CD4-positive, alpha-beta T cell treated with Interleukin-15 for 1 hour (primary cell): ENCODE results near the gene CHRND.
A peak's percentile ranks its signal among the peaks of the same experiment; 100 is the strongest.

Experiments used
- DNase-seq: peaks from one replicate; pipeline ENCODE4 v3.0.0-alpha.2; 2020

Gene CHRND

DNA sequence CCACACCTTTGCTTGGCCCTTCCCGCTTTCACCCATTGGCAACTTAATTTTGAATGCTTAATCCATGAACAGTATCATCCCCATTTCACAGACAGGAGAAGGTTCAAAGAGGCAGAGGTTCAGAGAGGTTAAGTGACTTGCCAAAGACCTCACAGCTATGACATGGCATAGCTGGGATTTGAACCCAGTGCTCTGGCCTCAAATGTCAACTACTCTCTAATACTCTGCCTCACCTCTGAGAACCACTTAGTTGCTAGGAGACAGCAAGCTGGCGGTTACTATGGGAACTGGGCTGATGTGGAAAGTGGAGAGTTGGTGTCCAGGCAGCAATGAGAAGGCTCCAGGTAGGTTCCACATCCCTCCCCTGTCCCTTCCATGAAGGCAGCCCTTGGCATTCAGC lies 21.5 kb upstream of the CHRND start:
- DNase-seq: no peak

DNA sequence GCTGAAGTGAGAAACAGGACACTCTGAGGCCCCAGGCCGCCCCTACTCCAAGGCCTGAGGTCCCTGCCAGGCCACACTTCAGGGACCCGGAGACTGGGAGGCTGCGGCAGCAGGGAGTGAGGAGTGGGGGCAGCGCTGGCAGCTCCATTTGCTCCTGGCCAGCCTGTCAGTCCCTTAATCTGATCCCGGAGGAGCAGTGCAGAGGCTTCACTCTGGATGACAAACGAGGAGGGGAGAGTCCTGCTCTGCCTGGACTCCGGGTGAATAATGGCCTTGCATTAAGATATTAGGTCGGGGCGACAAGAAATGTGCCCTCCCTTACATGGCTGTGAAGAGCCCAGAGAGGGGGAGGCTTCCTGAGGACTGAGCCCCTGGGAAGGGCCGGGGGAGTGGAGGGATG lies 20.1 kb upstream of the CHRND start:
- DNase-seq: no peak

DNA sequence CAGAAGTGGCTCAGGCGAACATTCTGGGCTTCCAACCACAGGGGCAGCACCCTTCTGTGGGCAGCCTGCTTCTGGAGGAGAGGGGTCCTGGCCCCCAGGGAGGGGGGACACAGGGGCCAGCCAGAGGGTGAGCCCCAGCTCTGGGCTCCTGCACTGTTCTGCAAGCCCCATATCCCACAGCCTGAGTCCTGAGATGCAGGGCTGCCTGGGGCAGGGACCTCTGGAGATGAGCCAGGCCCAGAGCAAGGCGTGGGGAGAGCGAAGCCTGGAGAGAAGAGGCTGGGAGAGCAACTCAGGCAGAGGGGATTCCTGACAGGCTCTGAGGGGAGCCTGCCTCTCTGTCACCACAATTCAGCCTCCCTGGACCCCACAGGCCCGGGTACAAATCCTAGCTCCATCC lies 19.3 kb upstream of the CHRND start:
- DNase-seq: no peak

DNA sequence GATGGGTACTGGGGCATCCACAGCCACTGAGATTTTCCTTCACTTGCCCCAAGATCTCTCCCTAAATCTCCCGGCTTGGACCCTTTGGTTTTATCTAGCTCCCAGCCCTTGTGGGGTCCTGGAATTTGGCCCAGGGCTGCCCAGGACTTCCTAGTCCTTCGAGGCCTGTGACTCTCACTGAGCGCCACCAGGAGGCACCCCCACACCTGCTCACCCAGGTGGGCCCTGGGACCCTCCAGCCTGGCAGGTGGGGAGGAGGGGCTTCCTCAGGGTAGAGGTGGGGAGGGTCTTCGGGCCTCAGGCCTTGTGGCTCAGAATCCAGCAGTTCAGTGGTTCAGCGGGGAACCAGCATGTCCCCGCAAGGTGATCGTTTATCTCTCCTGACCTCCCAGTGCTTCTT lies 17.7 kb upstream of the CHRND start:
- DNase-seq: no peak

DNA sequence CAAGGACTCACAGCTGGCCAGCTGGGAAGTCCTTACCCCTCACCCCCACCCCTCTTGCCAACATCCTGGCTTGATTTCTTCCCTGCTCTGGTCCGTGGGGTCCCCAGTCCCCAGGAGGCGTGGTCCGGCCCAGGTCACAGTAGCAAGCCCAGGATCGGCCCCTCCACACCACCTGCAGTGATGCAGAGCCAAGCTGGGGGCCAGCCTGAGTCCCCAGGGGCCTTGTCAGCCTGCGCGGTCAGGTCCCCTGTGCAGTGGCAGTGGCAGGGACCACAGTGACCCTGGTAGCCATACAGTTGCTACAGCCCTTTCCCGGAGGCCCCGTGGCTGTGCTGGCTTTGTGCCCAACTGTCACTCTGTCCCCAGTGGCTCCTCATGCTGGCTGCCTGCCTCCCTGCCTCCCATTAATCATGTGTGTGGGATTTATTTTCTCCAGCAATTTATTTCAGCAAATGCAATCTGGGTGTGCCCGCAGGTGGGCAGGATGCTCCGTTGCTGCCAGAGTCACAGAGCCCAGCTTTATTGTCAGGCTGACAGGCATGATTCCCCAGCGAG lies 14.5 kb upstream of the CHRND start:
- DNase-seq: no peak

DNA sequence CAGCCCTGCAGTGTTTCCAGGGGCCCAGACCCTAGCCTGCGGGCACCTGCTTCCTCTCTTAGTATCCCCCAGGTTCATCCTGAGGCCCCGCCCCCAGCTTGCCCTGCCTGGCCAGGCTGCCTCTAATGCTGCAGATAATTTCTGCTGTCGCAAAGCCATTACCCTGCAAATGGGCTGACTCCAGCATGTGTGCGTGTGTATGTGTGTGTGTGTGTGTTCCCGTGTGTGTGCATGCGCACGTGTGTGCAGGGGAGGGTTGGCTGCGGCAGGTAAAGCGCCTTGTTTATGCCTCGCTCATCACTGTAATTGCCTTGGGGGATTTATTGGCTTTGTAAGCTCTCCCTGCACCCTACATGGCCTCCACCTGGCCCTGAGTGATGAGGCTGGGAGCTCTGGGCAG lies 13.4 kb upstream of the CHRND start:
- DNase-seq: no peak

DNA sequence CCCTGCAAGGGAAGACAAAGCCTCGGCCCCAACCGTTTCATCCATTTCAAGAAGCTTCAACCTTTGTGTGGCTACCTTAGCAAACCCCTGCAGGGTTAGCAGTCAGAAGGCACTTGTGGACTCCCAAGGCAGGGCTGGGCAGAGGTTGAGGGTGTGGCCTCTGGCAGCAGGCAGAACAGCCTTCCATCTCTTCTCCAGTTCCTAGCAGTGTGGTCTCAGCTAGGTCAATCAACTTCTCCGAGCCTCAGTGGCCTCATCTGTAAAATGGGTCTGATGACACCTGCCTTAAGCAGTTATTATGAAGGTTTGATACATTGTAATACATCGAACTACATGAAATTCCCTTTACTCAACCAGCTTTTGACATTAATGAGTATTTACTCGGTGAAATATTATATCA lies 12.6 kb upstream of the CHRND start:
- DNase-seq: no peak

DNA sequence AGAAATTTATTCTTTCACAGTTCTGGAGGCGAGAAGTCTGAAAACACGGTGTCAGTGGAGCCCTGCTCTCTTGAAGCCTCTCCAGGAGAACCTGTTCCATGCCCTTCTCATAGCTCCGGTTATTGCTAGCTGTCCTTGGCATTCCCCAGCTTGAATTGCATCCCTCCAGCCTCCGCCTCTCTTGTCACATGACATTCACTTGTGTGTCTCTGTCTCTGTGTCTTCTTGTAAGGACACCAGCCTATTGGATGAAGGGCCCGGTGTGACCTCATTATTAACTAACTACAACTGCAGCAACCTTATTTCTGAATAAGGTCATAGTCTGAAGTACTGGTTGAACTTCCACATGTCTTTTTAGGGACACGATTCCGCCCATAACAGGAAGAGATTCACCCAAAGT lies 10.3 kb upstream of the CHRND start:
- DNase-seq: no peak

DNA sequence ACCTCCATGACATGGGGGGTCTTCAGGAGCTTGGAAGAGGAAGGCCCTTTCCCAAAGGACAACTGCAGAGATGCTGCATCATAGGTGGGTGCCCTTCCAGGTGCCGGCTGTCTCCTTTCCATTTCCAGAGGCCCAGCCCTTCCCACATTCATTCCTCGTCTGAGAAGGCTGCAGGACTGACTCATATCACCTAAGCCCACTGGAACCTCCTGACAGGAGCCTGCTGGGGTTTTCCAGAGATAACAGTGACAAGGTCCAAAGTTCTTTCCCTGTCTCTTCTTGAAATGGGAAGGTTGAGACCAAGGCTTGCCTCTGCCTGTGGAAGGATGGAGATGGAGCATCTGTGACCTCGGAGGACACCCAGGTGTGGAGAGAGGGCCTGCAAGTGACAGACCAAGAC lies 9.4 kb upstream of the CHRND start:
- no peak for DNase-seq

DNA sequence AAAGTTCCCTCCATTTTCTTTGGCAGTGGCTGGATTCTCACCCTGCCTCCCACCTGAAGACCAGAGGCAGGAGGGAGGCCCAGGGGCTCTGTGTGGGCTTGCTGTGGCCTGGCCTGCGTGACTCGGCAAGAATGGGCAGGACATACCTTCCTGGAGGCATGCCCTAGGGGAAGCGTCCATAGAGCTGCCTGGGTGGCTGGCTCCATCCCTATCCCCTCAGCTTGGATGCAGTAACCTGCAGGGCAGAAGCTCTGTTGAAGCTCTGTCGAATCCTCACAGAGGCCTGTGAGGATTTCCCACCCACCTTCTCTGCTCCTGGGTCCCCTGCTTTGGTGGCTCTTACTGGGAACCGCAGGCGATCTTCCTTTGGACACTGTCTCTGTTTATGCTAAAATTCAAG lies 7.1 kb upstream of the CHRND start:
- no peak for DNase-seq

DNA sequence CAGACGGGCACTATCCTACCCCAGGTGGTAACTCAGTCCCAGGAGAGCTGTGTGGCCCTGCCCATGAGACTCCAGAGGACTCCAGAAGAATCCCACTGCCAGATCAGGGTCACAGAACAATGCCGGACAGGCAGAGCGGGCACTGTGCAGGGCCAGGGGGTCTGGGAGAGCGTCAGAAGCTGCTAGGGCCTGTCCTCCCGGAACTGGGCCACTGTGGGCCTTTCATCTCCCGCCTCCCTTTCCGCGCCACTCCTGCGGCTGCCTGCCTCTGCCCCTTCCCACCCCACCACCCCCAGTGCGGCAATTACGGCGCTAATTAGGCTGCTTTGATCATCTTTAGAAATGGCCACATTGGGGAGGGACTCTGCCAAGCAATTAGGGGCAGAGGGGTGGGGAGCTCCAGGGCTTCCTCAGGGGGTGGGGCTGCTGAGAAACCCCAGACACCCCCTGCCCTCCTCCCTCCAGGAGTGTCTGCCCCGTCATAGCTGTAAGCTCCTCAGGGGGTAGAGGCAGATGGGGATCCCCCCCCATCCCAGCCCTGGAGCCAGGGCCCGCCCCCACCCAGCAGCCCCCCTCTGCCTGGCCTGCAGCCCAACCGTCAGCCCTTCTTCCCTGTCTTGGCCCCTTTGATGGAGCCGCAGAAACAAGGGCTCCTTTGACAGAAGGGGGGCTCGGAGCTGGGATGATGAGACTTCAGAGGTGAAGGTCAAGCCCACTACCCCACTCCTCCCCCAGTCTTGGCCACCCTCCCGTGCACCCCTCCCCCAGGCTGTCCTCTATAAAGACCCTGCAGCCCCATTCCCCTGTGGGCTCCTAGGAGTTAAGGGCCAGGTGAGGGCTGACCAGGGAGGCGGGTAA lies 6.2 kb upstream of the CHRND start, which contains the start of gene PRSS56:
PRSS56 (plus strand) TSS at position 808 of the 858 bp plus-strand sequence. CDS start 211 bp downstream, outside the sequence.
- no peak for DNase-seq

DNA sequence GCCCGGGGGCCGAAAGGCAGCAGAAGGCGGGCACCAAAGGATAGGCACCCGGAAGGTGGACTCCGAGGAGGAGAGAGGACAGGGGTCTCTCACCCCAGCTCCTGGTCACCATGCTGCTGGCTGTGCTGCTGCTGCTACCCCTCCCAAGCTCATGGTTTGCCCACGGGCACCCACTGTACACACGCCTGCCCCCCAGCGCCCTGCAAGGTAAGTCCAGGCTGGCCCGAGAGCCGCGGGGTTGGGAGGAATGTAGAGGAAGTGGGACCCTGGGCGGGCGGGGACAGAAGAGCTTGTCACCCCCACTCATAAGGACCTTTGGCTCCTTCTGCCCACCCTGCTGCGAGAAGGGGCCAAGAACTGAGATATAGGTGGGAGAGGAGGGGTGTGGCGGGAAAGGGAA lies 5.5 kb upstream of the CHRND start:
- no peak for DNase-seq

DNA sequence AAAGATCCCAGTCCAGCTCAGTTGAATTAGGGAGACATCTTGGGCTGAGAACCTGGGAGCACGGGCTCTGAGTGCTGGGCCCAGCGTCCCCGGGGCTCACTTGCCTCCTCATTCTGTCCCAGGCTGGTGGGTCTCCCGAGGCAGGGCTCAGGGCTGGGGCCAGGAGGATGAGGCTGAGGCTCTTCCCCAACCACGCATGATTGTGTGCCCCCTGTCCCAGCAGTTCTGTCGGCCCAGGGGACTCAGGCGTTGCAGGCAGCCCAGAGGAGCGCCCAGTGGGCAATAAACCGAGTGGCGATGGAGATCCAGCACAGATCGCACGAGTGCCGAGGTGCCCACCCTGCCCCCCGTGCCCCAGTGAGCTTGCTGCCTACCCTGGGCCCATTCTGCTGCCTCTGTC lies 4.9 kb upstream of the CHRND start:
- DNase-seq: no peak

DNA sequence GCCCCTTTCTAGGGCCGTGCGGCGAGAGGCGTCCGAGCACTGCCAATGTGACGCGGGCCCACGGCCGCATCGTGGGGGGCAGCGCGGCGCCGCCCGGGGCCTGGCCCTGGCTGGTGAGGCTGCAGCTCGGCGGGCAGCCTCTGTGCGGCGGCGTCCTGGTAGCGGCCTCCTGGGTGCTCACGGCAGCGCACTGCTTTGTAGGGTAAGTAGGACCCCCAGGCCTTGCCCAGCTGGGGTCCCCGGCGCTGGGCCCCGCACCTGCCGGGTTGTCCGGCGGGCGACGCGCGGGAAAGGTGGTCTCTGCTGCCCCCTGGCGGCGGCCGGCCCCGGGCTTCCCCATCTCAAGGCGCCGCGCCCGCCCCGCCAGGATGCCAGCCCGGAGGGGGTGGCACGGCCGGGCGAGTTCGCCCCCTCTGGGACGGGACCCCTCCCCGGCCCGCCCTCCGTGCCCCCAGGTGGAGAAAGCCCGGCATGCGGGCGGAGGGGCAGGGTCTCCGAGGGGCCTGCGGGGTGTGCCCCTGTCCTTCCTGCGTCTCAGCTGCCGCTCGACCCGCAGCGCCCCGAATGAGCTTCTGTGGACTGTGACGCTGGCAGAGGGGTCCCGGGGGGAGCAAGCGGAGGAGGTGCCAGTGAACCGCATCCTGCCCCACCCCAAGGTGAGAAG lies 3.9 kb upstream of the CHRND start:
- peak; percentile 35 for DNase-seq

DNA sequence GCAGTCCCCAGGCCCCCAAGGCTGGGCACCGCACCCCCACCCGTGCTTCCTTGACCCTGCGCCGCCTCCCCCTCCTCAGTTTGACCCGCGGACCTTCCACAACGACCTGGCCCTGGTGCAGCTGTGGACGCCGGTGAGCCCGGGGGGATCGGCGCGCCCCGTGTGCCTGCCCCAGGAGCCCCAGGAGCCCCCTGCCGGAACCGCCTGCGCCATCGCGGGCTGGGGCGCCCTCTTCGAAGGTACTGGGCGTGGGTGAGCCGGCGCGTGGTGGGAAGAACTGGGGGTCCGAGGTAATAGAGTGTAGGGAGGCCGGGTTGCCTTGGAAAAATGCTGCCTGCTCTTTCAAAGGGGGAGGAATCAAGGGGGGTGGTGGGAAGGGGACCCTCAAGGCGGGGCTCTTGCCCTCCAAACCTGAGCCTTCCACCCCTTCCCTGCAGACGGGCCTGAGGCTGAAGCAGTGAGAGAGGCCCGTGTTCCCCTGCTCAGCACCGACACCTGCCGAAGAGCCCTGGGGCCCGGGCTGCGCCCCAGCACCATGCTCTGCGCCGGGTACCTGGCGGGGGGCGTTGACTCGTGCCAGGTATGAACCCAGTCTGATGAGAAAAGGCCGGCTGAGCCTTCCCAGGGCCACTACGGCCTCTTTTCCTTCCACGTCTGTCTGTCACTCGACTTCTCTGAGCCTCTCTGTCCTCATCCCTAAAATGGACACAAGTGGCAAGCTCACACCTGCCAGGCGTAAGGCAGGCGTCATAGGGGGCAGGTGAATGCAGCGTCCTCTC lies 3.1 kb upstream of the CHRND start:
- DNase-seq: no peak

DNA sequence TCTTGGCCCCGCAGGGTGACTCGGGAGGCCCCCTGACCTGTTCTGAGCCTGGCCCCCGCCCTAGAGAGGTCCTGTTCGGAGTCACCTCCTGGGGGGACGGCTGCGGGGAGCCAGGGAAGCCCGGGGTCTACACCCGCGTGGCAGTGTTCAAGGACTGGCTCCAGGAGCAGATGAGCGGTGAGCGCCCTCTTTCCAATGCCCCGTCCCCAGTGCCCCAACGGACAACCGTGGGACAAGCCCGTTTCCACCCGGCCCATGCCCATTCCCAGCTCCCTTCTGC lies 2.6 kb upstream of the CHRND start:
- no peak for DNase-seq

DNA sequence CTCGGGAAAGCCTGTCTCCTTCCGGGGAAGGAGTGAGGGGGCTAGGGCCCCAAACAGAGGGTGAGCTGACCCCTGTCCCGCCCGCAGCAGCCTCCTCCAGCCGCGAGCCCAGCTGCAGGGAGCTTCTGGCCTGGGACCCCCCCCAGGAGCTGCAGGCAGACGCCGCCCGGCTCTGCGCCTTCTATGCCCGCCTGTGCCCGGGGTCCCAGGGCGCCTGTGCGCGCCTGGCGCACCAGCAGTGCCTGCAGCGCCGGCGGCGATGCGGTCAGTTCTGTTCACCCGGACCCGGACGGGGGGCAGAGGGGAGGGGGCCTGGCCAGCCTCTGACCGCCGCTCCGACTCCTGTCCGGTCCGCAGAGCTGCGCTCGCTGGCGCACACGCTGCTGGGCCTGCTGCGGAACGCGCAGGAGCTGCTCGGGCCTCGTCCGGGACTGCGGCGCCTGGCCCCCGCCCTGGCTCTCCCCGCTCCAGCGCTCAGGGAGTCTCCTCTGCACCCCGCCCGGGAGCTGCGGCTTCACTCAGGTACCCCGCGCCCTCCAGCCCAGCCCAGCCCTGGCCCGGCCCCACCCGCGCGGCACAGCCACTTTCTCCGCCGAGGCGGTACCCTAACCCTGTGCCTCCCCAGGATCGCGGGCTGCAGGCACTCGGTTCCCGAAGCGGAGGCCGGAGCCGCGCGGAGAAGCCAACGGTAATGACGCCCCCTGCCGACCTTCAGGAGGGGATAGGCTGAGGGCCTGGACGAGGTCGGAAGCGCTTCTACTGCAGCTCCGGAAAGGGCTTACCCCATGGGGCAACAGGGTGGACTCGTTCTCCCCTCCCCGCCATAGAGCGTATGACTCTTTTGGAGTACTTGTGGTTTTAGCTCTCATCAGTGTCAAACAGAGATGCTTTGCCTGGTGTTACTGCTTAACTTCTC lies 2.0 kb upstream of the CHRND start:
- no peak for DNase-seq

DNA sequence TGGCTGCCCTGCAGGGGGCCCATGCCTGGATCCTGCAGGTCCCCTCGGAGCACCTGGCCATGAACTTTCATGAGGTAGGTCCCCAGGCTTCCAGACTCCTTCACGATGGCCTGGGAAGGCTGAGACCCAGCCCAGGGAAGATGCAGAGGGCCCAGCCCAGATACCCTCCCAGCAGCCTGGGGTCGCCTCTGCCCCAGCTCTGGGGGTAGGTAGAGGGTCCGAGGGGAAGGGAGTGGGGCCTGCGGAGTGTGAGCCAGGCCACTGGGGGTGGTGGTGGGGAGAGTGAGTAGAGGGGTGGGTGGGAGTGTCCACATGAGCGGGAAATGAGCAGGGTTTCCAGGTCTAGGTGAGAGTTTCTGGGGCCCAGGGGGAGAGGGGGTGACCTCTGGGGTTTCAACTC lies 1.2 kb upstream of the CHRND start:
- DNase-seq: no peak

DNA sequence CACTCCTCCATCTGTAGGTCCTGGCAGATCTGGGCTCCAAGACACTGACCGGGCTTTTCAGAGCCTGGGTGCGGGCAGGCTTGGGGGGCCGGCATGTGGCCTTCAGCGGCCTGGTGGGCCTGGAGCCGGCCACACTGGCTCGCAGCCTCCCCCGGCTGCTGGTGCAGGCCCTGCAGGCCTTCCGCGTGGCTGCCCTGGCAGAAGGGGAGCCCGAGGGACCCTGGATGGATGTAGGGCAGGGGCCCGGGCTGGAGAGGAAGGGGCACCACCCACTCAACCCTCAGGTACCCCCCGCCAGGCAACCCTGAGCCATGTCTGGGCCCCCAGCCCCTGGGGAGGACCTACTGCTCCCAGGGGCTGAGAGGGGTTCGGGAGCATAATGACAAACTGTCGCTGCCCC lies 761 bp upstream of the CHRND start:
- no peak for DNase-seq

DNA sequence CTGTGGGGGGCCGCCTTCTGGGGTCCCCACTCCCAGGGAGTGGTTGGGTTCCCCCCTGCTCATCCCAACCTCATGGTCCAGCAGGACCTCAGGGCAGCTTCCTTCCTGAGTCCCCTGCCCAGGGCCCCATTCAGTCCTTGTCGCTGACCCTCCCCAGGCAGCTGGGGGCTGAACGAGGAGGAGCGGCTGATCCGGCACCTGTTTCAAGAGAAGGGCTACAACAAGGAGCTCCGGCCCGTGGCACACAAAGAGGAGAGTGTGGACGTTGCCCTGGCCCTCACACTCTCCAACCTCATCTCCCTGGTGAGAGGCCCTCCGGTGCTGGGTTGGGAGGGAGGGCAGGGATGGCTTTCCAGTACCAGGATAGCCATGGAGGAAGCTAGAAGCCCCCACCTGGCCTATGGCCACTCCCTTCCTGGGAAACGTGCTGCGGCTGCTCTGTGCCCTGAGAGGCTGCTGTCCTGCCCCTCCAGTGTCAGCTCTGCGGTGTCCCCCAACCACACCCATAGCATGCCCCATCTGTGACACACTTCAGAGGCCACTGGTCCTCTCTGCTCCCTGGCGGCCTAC lies 497 bp downstream of the CHRND start:
- DNase-seq: no peak

DNA sequence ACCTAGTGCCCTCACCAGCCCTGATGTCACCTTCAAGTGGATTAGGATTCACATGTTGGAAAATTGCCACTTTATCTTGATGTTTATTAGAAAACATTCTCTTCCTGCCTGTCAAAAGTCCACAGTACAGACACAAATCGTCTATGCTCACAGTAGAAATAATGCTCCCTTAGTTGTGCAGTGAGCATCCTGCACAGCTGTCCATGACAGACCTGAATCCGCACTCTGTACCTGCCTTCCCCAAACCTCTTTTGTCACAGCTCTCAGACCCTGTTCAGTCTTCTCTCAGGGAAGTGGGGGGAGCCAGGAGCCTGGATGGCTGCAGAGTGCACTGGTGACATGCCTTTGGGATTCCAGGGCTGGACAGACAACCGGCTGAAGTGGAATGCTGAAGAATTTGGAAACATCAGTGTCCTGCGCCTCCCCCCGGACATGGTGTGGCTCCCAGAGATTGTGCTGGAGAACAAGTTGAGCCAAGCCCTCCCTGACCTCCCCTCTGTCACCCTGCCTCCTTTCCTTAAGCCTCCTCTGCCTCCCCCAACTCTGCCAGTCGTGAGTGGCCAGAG lies 2.0 kb downstream of the CHRND start:
- no peak for DNase-seq
